Activated naive CD4-positive, alpha-beta T cell treated with Interleukin-2 at 50 U/mL for 16 hours (primary cell): ENCODE results near the gene LBHD1.
"Not testable (repeated sequence)": the region's sequence is repeated elsewhere in the genome, so short reads cannot be mapped to it uniquely, and the experiment has no call there.

ENCODE experiments used
- DNase-seq: peaks from one replicate; pipeline ENCODE4 v3.0.0-alpha.2; 2020

Gene LBHD1

DNA sequence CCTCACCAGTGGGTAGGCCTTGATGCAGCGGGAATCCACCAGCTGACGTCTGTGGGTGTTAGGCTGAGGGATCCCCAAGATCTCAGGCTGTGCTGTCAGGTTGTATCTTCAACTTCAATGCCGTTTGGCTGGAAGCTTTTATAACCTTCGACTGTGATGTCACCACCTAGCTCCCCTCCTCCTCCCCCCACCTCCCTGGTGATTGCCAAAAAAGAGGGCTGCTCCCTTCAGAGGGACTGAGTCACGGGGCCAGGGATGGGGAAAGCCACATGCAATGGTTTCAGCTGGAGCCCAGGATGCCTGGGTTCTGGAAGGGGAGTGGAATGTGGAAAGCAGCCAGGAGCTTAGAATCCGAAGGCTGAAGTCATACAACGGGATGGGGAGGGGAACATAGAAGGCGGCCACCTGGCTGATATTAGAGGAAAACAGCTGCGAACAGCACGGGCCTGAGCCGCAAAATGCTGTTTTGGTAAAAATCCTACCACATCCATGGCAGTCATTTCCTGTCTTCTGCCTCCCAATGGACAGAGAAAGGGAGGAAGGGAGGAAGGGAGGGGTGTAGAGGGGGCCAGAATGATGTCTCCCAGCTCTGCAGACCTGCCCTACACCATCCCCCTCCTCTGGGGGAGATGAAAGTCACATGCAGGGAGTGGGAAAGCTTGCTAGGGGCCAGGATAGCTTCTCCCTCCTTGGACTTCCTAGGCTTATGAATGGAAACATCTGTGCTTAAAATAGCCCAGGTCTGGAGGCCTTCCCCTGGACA is 17.5 kb upstream of the LBHD1 start, which contains the start of gene LRRN4CL:
TSS of gene LRRN4CL (minus strand) at position 110 of the 763 bp plus-strand sequence. CDS start 1,022 bp downstream, outside the sequence.
- DNase-seq: no peak

DNA sequence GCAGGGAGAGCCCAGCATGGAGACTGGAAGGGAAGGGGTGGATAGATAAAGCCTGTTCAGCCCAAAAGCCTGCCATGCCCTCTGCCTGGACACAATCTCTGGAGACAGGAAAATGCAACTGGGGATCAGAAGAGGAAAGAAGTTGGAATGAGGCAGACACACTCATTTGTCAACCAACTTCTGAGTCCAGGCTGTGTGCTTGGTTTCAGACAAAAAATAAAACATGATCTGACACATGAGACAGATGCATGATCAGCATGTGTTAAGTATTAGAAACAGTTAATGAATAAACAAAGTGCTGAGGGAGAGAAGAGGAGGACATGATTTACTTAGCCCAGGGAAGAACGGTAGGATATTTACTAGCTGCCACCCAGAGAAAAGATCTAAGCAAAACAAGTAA is 16.4 kb upstream of the LBHD1 start:
- no peak for DNase-seq

DNA sequence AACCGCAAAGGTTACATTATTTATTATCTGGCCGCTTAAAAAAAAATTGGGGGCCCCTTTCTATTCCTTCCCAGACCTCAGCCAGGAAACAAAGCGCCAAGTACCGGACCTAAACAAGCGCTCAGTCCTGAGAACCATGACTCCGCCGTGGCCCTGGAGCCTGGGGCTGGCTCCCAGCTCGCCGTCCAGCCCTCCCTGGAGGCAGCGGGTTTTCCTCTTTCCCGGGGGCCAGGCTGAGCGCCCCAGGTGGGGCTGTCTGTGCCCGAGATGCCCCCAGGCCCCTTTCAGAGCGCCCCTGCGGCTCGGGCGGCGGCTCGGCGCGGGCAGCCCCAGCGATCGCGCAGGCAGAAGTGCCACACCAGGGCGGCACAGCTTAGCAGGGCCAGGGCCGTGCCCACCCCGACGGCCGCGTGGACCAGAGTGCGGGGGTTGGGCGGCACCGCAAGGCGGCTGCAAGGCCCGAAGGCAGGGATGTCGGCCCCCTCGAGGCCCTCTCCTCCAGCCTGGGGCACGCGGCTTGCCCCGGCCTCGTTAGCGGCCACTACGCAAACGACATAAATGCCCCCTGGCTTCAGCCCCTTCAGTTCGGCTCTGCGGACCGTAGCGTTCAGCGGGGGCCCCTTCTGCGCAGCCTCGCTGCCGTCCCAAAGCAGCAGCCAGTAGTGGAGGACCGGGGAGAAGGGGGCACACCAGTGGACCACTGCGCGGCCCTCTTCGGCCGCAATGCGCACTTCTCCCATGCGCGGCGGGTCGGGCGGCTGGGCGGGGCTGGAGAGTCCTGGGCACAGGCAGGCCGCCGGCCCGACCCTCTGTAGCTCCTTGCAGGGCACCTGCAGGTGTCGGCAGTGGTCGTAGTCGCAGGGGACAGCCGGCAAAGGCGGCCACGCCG is 15.7 kb upstream of the LBHD1 start:
- DNase-seq: no peak

DNA sequence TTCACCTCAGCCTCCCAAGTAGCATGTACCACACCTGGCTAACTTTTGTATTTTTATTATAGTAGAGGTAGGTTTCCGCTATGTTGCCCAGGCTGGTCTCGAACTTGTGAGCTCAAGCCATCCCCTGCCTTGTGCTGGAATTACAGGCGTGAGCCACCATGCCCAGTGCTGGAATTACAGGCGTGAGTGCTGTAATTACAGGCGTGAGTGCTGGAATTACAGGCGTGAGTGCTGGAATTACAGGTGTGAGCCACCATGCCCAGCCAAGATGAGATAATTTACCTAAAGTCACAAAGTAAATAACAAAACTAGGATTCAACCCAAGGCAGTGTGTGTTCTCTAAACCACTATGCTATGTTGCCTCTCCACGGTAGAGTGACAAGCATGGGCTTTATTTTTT is 10.5 kb upstream of the LBHD1 start:
- no peak for DNase-seq

DNA sequence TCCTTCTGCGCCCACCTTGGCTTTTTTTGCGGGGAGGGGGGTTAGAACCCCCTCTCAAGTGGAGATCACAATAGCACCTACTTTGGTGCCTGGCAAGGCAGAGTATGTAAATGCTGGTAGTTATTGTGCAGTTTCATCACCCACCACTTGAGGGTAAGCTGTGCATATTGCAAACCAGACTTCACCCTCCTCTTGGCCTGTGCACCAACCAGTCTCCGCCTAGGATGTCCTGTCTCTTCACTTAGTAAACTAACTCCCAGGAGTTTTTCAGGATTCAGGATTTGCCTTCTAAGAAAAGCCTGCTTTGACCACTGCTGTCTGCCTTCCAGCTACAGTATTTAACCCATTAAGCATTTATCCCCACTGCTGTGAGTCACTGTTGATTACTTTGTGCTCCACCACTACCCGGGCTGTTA is 8.8 kb upstream of the LBHD1 start:
- DNase-seq: peak; percentile 33

DNA sequence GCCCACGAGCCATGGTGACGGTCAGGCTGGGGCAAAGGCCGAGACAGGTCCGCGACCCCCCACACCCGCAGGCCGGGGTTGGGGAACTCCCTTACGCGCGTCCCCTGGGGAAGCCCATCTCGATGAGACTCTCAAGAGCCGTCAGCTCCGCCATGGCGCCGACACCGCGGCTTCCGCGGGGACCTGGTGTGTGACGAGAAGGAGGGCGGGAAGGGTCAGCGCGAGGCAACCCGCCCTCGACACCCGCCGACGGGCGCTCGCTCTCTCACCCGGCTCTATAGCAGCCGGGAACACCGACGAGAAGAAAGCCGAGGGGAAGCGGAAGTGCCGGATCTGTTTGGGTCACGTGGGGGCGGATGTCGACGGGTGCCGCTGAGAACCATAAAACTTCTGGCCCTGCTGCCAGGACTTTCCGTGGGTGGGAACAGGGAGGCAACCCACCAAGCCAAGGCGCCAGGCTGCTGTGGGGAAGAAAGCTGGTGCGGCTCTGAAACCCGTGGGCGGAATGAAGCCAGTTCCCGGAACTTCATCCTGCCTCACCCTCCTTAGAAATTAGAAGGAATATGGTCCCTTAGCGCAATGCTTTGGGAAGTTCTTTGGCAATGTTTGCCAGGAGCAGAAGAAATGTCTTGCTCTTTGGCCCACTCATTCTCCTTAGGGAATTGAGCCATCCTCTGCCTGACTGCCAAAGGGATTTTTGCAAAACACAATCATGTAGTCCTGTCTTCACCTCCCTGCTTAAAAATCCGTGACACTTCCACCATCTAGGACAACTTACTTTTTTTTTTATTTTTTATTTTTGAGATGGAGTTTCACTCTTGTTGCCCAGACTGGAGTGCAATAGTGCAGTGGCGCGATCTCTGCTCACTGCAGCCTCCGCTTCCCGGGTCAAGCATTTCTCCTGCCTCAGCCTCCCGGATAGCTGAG is 7.0 kb upstream of the LBHD1 start, which contains the start of gene UBXN1:
TSS of gene UBXN1 (minus strand) at position 304 of the 927 bp plus-strand sequence. CDS start at position 154, 150 bp downstream.
- DNase-seq: peak; percentile 88

DNA sequence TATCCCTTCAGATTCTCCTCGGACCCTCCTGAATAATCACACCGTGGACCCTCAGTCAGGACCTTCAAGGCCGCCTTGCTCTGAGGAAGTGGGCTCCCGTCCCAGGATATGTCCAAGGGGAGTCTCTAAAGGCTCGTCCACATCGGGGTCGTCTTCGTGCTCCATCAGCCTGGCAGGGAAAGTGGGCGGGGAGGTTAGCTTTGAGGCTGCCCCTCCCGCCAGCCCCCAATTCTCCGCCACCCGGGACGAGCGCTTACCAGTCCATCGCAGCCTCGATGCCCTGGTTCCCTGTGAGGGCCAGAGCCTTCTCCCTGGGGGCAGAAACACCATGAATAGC is 6.3 kb upstream of the LBHD1 start:
- no peak for DNase-seq

DNA sequence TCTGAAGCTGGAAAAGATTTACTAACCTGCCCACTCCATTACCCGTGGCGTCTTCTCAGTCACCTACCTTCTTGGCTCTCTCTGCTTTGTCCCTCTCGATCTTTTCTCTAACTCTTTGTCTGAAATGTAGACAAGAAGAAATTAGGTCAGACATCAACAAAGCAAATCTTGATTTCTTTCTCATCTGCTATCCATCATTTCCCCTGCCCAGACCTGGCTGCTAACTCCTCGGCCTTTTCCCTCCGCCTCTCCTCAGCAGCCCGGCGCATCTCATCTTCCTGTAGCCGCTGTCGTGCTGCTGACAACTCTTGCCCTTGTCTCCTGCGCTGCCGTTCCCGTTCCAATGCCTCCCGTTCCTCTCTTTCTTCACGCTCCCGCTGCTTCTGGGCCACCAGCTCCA is 5.6 kb upstream of the LBHD1 start:
- DNase-seq: no peak

DNA sequence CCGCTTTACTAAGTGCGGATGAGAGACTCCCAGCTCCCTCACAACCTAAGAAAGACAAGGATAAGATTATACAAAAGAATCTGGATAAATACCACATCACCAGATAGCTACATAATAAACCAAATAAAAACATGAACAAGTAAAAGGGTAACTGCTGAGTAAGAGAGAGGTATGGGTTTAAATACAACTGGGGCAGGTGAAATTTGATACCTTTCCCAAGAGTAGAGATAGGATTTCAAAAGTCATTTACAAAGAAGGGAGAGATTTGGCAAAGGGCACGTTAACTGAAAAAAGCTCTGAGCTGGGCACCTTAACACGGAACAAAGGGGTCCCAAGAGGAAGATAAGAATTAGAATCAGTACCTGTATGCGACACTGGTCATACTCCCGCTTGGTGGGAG is 5.1 kb upstream of the LBHD1 start:
- no peak for DNase-seq

DNA sequence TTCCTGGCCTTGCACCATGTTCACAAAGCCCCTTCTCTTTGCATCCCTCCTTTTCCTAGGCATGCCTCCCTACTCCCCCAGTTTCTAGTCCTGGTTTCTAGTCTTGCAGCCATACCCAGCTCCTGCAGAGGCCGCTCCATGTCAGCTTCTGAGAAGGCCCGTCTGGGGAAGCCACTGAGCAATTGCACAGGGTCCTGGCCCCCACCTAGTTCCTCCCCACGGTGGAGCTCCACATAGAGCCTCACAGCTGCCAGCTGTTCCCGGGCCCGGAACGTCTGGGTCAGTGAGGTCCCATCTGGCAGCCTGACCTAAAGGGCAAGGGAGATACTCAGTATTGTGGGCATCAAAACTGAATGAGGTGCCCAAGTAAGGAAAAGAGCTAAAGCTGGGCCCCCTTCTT is 4.6 kb upstream of the LBHD1 start:
- no peak for DNase-seq

DNA sequence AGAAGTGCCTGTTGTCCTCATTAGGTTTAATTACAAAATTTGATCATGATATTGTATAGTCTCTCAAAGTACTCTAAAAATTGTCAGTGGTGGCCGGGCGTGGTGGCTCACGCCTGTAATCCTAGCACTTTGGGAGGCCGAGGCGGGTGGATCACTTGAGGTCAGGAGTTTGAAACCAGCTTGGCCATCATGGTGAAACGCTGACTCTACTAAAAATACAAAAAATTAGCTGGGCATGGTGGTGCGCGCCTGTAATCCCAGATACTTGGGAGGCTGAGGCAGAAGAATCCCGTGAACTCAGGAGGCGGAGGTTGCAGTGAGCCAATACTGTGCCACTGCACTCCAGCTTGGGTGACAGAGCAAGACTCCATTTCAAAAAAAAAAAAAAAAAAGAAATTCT is 3.3 kb upstream of the LBHD1 start:
- DNase-seq: not testable (repeated sequence)

DNA sequence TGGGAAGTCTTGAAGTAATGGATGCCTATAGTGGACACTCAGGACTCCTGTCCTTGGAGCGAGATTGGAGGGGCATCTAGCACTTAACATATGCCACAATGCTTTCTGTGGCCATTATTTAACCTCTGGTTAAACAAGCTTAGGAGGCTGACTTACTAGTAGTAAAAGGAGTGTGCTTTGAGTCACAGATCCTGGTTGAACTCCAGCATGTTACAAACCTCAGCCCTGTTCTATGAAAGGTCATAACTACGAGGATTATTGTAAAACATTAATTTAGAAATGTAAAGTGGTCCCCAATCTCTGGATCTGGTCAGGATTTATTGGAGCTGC is 1.1 kb upstream of the LBHD1 start:
- DNase-seq: no peak

DNA sequence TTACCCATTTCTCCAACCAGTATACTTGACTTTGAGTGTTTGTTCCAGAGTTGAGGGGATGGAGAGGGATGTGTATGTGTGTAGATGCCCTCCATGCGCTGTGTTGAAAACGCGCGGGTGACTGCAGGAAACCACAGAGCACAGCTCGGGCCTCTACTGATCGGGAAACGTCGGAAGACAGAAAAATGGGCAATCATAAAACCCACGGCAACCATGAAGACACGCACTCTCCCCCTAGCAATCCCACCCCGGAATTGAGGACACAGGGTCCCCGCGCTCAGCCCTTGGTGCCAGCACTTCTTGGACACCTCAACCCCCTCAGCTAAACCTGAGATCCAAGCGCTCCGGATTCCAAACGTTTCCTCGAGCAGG is 845 bp downstream of the LBHD1 start:
- DNase-seq: no peak

DNA sequence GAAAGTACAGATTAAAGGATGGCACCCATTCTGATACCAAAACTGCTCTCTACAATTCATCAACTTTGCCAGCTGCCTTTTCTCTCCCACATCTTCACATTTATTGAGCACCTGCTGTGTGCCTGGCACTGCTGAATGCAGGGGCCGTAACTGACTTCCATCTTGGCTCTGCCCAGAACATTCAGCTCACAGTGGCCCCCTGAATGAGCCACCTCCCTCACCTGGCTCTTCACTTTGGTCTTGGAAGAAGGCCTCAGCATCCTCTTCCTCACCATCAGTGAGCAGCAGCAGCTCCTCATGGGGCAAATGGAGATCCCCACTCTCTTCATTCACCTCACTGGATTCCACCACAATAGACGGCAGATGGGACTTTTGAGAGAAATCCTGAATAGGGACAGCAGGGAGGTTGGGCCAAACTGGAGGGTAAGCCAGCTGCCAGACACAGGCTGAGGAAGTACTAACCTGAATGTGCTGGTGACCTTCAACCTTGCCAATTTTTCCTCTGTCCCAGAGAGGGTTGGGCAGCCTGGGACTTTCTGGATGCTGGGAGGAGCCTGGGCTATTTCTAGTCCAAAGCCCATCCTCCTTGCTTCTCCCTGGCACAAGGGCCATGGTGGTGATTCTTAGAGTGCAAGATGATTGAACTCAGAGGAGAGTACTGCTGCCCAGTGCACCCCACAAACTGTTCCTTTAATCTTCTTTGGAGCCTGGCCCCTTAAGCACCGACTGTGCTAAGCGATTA is 2.5 kb downstream of the LBHD1 start:
- no peak for DNase-seq

DNA sequence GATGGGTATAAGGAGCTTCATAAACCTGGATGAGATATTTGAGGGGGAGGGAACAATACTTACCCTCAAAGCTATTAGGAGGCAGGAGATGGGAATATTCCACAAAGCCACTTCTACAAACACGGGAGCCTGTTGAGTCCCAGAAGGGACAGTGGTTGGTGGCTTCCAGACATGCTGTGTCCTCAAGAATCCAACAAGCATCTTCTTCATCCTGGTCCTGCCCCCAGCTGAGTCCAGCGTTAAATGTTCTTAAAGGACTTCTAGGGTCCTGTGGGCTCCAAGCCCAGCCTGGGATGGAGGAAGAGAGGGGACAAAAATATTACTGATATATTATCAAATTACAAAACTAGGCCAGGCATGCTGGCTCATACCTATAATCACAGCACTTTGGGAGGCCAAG is 4.6 kb downstream of the LBHD1 start:
- no peak for DNase-seq

DNA sequence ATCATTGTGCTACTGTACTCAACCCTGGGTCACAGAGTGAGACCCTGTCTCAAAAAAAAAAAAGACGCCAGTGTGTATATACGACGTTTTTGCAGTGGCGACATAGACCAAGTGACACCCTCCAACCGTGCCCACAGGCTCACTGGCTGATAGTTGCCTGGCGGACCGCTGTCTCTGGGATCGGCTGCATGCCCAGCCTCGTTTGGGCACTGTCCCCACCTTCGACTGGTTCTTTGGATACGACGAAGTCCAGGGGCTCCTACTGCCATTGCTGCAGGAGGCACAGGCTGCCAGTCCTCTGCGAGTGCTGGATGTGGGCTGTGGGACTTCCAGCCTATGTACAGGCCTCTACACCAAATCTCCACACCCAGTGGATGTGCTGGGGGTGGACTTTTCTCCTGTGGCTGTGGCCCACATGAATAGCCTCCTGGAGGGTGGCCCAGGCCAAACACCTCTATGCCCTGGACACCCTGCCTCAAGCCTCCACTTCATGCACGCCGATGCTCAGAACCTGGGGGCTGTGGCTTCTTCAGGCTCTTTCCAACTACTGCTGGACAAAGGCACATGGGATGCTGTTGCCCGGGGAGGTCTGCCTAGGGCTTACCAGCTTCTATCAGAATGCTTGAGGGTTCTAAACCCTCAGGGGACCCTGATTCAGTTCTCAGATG is 5.7 kb downstream of the LBHD1 start:
- DNase-seq: no peak

DNA sequence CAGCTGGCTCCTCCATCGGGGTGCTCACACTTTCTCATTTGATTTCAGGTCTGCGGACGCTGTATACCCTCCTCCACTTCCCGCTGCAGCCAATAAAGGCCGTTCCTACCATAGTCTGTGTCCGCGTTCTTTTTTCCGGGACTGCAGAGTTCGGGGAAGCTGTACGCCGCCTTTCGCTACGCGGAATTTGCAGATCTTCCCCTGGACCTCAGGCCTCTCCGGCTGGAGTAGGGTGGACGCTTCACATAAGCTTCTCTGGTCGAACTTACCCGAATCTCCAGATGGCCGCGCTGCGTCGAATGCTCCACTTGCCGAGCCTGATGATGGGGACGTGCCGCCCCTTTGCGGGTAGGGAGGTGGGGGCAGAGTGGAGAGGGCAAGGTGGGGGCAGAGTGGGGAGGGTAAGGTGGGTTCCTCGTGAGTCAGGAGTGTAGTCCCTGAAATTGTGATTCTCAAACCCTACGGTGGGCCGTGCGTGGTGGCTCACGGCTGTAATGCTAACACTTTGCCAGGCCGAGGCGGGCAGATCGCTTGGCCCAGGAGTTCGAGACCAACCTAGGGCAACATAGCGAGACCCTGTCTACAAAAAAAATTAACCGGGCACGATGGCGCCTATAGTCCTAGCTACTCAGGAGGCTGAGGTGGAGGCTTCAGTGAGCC is 6.3 kb downstream of the LBHD1 start:
- DNase-seq: peak; percentile 71

DNA sequence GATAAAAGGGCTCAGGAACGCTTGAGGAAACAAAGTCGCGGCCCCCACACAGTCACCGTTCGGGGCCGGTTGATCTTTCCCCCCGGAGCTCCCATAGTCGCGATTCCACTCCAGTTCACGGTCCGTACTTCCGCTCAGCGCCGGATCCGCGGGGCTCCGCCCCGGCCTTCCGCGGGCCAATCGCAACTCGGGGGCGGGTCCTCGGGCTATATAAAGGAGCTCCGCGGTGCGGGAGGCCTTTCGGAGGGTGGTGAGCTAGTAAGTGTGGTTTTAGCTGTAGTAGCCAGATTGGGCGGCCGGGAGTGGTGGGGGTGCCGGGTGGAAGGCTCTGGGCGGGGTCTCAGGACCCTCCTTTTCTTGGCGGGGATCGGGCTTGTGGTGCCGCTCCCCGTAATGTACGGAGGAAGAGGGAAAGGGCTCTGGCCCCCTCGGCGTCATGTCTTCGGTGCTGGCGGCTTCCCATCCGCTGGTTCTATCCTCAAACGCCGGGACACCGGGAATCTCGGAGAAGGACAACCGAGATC is 6.9 kb downstream of the LBHD1 start, which contains the start of the genes C11orf98 and CSKMT:
TSS of gene C11orf98 (minus strand) at position 136 of the 524 bp plus-strand sequence. CDS start at position 95, 41 bp downstream.
TSS of gene CSKMT (plus strand) at position 238 of the 524 bp plus-strand sequence. CDS start 568 bp downstream, outside the sequence.
- DNase-seq: peak; percentile 96

DNA sequence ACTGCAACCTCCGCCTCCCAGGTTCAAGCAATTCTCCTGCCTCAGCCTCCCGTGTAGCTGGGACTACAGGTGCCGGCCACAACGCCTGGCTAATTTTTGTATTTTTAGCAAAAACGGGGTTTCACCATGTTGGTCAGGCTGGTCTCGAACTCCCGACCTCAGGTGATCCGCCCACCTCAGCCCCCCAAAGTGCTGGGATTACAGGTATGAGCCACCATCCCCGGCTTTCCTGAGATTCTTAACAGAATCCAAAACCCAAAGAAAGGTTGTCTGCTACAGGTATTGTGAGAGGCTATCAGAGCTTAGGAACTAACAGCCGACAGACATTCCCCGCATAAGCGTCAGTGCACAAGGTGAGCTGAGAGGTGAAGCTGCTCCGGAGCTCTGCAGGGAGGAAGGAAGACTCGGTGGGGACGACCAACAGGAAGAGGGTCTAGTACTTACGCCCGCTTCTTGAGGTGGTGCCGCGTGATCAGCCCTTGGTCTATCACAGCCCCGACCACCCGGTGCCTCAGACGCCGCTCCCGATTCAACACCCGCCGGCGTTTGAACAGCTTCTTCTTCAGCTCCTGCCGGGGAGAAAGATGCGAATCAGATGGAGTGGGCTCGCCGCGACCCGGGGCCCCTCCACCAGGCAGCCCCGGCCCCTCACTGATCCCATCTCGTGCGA is 7.5 kb downstream of the LBHD1 start:
- DNase-seq: peak; percentile 53

DNA sequence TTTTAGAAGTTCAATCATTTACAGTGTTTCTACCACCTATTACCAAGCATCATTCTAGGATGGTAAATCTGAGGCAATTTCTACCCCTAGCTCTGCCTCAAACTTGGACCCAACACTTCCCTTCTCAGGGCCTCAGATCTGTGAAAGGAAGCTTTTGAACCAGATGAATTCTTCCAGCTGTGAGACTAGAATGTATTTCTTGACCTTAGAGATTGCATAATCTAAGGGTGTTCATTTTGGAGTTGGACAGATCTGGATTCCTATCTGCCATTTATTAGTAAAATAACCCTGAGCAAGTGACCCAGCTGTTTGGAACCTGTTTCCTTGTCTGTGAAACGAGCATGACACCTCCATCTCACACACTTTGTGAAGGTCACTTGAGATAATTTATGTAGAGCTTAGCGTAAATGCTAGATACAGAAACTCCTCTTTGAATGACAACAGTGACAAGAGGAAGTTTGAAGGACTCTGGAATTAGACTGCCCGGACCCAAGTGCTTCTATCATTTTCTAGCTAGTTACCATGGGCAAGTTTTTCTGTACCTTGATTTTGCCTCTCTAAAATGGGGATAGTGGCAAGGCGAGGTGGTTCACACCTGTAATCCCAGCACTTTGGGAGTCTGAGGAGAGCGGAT is 15.2 kb downstream of the LBHD1 start:
- no peak for DNase-seq
